Stimulated activated CD8-positive, alpha-beta memory T cell treated with anti-CD3 and anti-CD28 coated beads, Interleukin-12 subunit alpha, Interleukin-12 subunit beta, amount 100 ng/mL, for 24 hours (primary cell): ENCODE data around the gene FAM168B.

Source experiments
- DNase-seq: peaks from one replicate; pipeline ENCODE4 v3.0.0-alpha.2; 2020; ENCODE audit errors: extremely low read depth

The FAM168B gene

DNA sequence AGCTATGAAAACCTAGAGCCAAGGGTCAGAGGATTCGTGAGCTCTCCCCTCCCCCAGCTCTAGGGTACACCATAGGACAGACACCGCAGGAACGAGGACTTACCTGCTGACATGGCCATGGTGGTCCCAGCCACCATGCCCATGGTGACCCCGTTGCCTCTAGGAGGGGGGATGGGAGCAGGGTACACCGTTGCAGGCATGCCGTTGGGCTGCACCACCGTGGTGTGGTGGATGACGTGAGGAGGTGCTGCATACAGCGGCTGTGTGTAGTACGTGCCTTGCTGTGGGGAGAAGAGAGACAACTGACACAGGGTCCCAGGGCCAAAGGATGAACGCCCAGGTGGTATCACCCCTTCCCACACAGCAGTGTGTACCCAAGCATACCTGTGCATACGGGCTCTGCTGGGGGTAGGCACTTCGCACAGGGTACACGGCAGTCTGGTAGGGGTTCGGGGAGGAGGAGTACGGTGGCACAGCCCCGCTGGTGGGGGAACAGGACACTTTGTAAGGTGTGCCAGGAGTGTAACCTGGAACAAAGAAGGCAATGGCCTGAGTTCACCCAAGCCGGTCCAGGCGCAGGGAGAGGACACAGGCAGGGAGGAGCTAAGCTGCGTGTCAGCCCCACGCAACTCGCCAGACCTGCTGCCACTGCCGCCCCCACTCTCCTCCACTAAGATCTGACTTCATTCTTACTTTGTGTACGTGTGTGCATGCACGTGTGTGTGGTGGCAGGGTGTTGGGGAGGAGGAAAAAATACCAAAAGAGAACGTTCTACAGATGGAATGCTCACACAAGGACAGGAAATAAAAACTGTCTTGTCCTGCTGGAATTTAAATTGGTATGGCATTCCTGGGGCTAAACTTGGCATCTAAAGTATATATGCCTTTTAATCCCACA, 37.8 kb downstream of the FAM168B start:
- DNase-seq: no peak

- DNase-seq: no peak
Measured at GRCh38 chr2:131054488-131054887, 38.8 kb downstream of the FAM168B start.

GRCh38 chr2:131052741-131053263, 40.5 kb downstream of the FAM168B start:
- DNase-seq: no peak

GRCh38 chr2:131050896-131051295, 42.4 kb downstream of the FAM168B start:
- DNase-seq: no peak

GRCh38 chr2:131049150-131049718, 44.0 kb downstream of the FAM168B start:
- DNase-seq: no peak

- no peak for DNase-seq
Measured at GRCh38 chr2:131048641-131049040, 44.6 kb downstream of the FAM168B start.

GRCh38 chr2:131047920-131048560, 45.2 kb downstream of the FAM168B start:
- no peak for DNase-seq

- DNase-seq: no peak
Measured at GRCh38 chr2:131046918-131047652, 46.2 kb downstream of the FAM168B start.

- no peak for DNase-seq
Measured at GRCh38 chr2:131046028-131046917, 47.0 kb downstream of the FAM168B start.

DNA sequence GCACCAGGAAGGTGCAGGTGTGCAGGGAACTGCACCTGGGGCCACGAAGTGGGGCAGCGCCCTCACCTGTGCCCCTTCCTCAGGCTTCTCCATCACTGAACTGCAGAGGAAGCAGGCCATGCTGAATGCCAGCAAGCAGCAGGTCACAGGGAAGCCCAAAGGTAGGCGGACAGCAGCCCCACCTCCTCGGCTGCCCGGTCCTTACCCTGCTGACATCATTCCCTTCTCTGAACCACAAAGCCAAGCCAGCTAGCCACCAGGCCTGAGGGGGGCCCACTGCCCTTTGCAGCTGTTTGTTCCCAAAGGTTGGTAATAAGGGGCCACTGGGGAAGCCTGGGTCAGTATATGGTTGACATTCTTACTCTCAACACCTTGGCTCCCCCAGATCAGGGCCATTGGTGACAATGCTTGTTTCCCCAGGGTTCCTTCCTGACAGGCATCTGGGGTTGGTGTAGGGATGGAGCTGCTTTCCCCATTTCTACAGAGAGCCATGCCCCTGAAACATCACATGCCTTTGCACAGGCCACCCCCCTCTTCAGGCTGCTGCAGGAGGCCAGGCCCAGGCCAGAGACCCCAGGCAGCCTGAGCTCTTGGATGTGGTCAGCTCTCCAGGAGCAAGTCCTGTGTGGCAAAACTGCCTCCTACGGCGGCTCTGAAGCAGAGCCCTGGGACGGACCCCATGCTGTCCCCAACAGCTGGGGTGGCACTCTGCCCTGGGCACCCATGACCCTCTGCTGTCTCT, 47.8 kb downstream of the FAM168B start:
- no peak for DNase-seq

DNA sequence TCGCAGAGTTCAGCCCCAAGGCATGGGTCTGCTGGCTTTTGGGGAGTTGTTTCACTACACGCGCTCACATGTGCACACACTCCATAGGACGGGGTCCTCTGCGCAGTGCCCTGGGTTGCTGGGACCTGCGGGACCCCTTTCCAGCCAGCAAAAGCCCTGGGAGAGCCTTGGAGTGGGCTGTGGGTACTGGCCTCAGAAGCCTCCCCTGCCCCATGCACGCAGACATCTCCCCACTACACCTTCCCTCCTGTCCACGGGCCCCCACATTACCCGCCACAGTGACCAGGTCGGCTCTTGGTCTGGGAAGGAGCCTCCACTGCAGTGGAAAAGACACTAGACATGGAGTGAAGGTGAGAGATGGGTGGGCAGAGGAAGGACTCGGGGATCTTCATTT, 48.5 kb downstream of the FAM168B start:
- DNase-seq: no peak

DNA sequence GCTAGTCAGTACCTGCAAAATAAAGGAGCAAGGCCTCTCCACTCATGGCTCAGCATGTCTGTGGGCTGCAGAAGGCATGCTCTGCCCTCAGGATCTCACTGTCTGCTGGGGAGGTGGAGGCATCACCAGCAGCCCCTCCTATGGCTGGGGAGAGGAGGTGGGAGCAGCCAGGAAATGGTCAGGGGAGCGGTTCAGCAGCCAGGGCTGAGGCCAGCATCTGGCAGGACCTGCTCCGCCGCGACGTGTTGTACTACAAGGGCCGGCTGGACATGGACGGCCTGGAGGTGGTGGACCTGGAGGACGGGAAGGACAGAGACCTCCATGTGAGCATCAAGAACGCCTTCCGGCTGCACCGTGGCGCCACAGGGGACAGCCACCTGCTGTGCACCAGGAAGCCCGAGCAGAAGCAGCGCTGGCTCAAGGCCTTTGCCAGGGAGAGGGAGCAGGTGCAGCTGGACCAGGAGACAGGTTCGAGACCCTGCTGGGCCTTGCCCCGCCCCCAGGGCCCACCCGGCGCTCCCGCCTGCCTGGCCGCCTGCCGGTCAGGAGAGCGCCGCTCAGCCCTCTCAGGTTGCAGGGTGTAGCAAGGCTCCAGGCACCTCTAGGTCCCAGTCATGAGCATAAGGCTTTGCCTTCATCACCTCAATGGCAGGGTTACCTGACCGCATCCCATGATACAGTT, 49.0 kb downstream of the FAM168B start:
- DNase-seq: no peak

- no peak for DNase-seq
Measured at GRCh38 chr2:131043199-131044074, 49.8 kb downstream of the FAM168B start.

GRCh38 chr2:131042148-131042775, 51.0 kb downstream of the FAM168B start:
- DNase-seq: no peak

GRCh38 chr2:131041402-131042147, 51.7 kb downstream of the FAM168B start:
- DNase-seq: no peak

DNA sequence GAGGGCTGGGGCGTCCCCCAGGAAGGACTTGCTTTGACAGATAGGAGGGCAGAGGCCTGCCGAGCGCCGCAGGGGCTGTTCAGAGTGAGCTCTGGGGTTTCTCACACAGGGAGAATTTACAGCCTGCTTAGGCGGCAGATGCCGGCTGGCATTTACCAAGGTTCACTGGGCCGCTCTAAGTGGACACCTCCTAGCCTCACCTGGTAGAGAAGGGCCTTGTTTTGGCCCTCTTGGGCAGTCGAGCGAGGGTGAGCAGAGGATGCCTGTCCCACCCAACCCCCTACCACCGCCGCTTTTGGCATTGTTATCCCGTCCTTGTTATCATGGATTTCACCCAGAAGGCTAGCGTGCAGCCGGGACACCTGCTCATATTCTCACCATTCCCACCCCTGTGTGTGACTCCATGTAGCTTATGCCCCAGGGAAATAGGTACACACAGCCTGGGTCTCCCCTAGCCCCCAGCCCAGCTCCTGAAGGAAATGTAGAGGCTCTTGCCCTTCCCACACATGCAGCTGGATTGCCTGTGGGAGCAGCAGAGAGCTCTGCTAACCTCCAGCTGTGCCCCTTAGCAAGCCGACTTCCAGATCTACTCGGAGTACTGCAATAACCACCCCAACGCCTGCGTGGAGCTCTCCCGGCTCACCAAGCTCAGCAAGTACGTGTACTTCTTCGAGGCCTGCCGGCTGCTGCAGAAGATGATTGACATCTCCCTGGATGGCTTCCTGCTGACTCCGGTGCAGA, 52.4 kb downstream of the FAM168B start:
- DNase-seq: no peak
